ENCODE measurements around the gene FRAS1. TPM values are rescaled to one million over a fixed set of nuclear protein-coding genes. Genes with fewer than 3 reads are reported as not detected.

Gene FRAS1
- total and polyA plus RNA-seq, 2 of the 8 experiments (the other 6 are each of a cell fraction or from before 2014, with no cell fraction given): 38.5 to 109 TPM

GRCh38 chr4:78213218-78213617 lies 156.1 kb downstream of the FRAS1 start:
- H3K79me1 ChIP-seq (ENCODE audit: low read depth, low read length): peaks cover 2% of the 10 kb centered on the region; the same call in 1 of the 2 replicates
- no peak overlapping the region for H2AFZ ChIP-seq (ENCODE audit: low read length)
- DNase-seq (ENCODE audit: low read depth in 1 of 2, low spot score in 2 of 2) (no peak), FAIRE-seq (no peak)
- TF ChIP-seq CBX5 (IDR thresholded peaks at IDR 0.05; ENCODE audit: low read depth, low read length) (no peak), EZH2 (IDR thresholded peaks at IDR 0.05; ENCODE audit: low read depth, low read length, severe bottlenecking) (no peak), HDAC6 (IDR thresholded peaks at IDR 0.05; ENCODE audit: low read depth, low read length) (no peak), RNF2 (IDR thresholded peaks at IDR 0.05; ENCODE audit: borderline replicate concordance, low read depth, low read length, missing control alignments, poor library complexity, severe bottlenecking) (no peak), TAF7 (optimal IDR thresholded peaks at IDR 0.05; ENCODE audit: borderline replicate concordance, low read depth, low read length) (no peak), E2F6 (IDR thresholded peaks at IDR 0.05) (no peak), NANOG (IDR thresholded peaks at IDR 0.05; ENCODE audit: insufficient read depth, low read depth, low read length, poor library complexity, severe bottlenecking) (no peak)
- H2BK5ac ChIP-seq (ENCODE audit: low read depth, low read length): no peak overlapping the region
- H3K56ac ChIP-seq (replicated peaks; ENCODE audit: insufficient read length, low read depth, low read length): no peak overlapping the region
- peaks cover 4 to 89% of the 10 kb centered on the region in 2 experiments; a peak in 3 of 4 replicates for H3K79me2 ChIP-seq (ENCODE audit: control insufficient read depth in 1 of 2, insufficient read depth in 2 of 2, low read length in 2 of 2)
- H2BK15ac ChIP-seq (ENCODE audit: low read length): no peak overlapping the region
- H2BK120ac ChIP-seq (replicated peaks; ENCODE audit: low read depth, low read length): no peak overlapping the region
- no peak overlapping the region for H4K5ac ChIP-seq (ENCODE audit: insufficient read length, low read depth, low read length)
- H3K18ac ChIP-seq (ENCODE audit: extremely low read depth, low read length): no peak overlapping the region
- H3K14ac ChIP-seq (ENCODE audit: insufficient read length): no peak overlapping the region
- H3K36me3 ChIP-seq (ENCODE audit: control insufficient read depth in 2 of 4, insufficient read depth in 4 of 4, low read length in 3 of 4): no peaks in the 10 kb centered on the region; a peak in 2 of 8 replicates
- H3K9me3 ChIP-seq (ENCODE audit: insufficient read depth in 2 of 2, low read depth in 1 of 2, low read length in 1 of 2): no peaks in the 10 kb centered on the region
- peaks cover under 1 to 4% (median 2%) of the 10 kb centered on the region in 4 experiments; a peak in 5 of 7 replicates for H3K4me1 ChIP-seq (replicated peaks in 1 of 4; ENCODE audit: control insufficient read depth in 3 of 4, insufficient read depth in 4 of 4, low read length in 3 of 4)
- no peak overlapping the region for H3K4me2 ChIP-seq (ENCODE audit: insufficient read depth in 1 of 2, low read depth in 2 of 2, low read length in 2 of 2)
- H2BK12ac ChIP-seq (ENCODE audit: low read depth, low read length): no peak overlapping the region
- H3K4me3 ChIP-seq (ENCODE audit: extremely low read depth in 1 of 4, insufficient read depth in 2 of 4, low read depth in 3 of 4, low read length in 4 of 4): no peak overlapping the region
- H4K8ac ChIP-seq (ENCODE audit: extremely low read depth, insufficient read depth, low read length): no peak overlapping the region
- no peak overlapping the region for H3K23ac ChIP-seq (ENCODE audit: insufficient read length)
- no peak overlapping the region for H3K9ac ChIP-seq (replicated peaks in 1 of 4; ENCODE audit: extremely low read depth in 1 of 4, low read depth in 3 of 4, low read length in 3 of 4)
- no peak overlapping the region for H4K91ac ChIP-seq (replicated peaks; ENCODE audit: insufficient read length, low read length)
- WGBS, 2 experiments (ENCODE audit: extremely low coverage in 1 of 2, insufficient coverage in 1 of 2, insufficient read length in 1 of 2, insufficient replicate concordance in 2 of 2, low coverage in 1 of 2, low lambda C conversion rate in 2 of 2, missing lambda C conversion rate in 1 of 2): 97% methylated on average over 3 of the region's 3 CpGs; no CpG with 5 or more reads in 1 of the 2 experiments
- ChIA-PET POLR2A (ENCODE audit: partially characterized antibody) (no interaction called here), CTCF (ENCODE audit: partially characterized antibody) (interaction anchor here (0.7 kb wide), 1 partner anchor 52 kb away, joined by 3 read pairs; no protein-coding TSS in a partner anchor)
- no peak overlapping the region for H3K27ac ChIP-seq (ENCODE audit: low read depth, low read length)
- H2BK20ac ChIP-seq (ENCODE audit: low read length): no peak overlapping the region
- no peak overlapping the region for H3K4ac ChIP-seq (replicated peaks; ENCODE audit: insufficient read length, low read depth, low read length)
- no peak overlapping the region for H2AK5ac ChIP-seq (ENCODE audit: low read depth, low read length)
- no peaks in the 10 kb centered on the region for H3K27me3 ChIP-seq (replicated peaks in 1 of 4; ENCODE audit: control insufficient read depth in 3 of 4, extremely low read depth in 1 of 4, insufficient read depth in 3 of 4, low read length in 3 of 4)
- no peaks in the 10 kb centered on the region for H3K23me2 ChIP-seq (ENCODE audit: low read depth, low read length)
- peaks cover 0 to 2% of the 10 kb centered on the region in 2 experiments for H4K20me1 ChIP-seq (replicated peaks in 1 of 2; ENCODE audit: control insufficient read depth in 1 of 2, insufficient read depth in 2 of 2, low read length in 2 of 2)

Measured in H1 (cell line).